Cardiac septum (tissue), 1 donor: ENCODE data around the gene RAB5IF. TPM values are rescaled to one million over a fixed set of nuclear protein-coding genes. Genes with fewer than 3 reads are reported as not detected.
"Not testable (repeated sequence)": the region's sequence is repeated elsewhere in the genome, so short reads cannot be mapped to it uniquely, and the experiment has no call there.

Experiments used
- DNase-seq: peaks from one replicate; pipeline ENCODE4 v3.0.0-alpha.2; 2020; ENCODE audit warnings: low spot score
- intact Hi-C: fragments of 100-400 bp; cut with DNase I; formaldehyde crosslinking; loops from one replicate; pipeline ENCODE4 v1.14.0; 2022
- long read RNA-seq: library from polyadenylated mRNA; unstranded; transcript quantifications from one replicate; pipeline ENCODE4 v2.0.0, GENCODE V29; 2021
- total RNA-seq: library from RNA; stranded (reverse); fragmentation: NEBNext Ultra II Directional; extraction: Animal tissue kit (Norgen Biotek cat#: 25700); gene quantifications from one replicate; pipeline ENCODE4 v1.2.1, GENCODE V29; 2021
- donor health status: DM: no; HTN: no; CAD: no.

RAB5IF gene, protein sequence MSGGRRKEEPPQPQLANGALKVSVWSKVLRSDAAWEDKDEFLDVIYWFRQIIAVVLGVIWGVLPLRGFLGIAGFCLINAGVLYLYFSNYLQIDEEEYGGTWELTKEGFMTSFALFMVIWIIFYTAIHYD
- total RNA-seq: 50.2 TPM
- long read RNA-seq, transcript RAB5IF-202 (4 exons, 1,114 nt): major isoform, 60 of 65 reads
- long read RNA-seq, partial matches to known transcripts: 0 of 65 reads
- long read RNA-seq, other reads (novel, unspliced or antisense): 1 of 65 reads

DNA sequence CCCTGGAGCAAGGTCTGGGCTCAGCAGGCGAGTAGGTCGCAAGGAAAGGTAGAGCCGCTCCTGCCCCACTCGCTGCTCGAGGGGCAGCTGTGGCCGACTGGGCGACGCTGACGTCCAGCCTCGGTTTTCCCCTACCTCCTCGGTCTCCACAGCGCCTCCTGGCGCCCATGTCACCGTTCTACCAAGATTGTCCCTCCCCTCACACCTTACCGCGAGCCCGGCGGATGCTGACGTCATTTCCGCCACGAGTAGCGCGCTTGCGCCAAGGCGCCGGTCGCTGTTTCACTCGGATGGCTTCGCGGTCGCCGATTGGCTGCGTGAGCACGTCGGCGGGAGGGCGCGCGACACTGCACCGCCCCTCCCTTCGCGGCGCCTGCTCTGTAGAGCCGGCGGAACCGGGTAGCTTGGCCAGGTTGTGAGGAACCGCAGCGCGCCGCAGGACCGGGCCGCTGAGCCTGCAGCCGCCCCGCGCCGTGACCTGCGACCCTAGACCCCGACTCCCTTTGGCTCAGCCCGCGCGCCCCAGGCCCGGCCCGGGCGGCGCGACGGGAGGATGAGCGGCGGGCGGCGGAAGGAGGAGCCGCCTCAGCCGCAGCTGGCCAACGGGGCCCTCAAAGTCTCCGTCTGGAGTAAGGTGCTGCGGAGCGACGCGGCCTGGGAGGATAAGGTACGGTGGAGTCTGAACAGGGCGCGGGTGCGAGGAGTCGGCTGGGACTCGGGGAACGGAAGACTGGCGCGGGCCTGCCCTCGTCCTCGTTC, at the start of gene RAB5IF:
TSS of gene RAB5IF (plus strand) at position 381 of the 759 bp plus-strand sequence. CDS start at position 554, 173 bp downstream.
- peak; percentile 99 for DNase-seq
- intact Hi-C loops: loop anchor here (2.0 to 10.0 kb wide), 3 partner anchors 49 to 282 kb away; a partner anchor contains a TSS

DNA sequence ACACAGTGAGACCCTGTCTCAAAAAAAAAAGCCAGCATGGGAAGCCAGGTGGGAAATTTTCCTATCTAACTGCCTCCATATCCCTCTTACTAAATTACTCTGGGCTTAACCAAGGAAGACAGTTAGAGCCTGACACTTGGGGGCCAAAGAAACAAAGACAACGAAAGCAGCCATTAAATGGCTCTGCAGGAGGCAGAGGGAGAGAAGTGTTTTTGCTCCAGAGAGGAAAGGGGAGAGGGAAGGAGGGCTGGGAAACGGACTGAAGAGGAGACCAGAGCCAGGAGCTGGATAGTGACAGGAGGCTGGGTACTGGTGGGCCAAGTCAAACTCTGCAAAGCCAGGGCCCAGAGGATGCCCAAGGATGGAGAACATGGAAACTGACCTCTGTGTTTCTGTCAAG, 42.9 kb upstream of the RAB5IF start:
- DNase-seq: no peak
- intact Hi-C loops: no loop called here

DNA sequence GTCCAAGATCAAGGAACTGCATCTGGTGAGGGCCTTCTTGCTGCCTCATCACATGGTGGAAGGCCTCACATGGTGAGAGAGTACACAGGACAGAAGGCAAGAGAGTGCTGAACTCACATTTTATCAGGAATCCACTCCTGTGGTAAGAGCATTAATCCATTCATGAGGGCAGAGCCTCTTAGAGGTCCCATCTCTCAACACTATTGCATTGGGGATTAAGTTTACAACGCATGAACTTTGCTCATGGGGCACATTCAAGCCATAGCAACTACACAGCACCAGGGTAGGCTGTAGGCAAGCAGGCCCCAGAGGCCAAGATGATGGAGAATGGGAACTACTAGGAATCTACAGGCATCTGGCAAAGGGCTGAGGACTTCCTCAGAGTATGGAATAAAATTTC, 42.2 kb upstream of the RAB5IF start:
- intact Hi-C loops: no loop called here
- no peak for DNase-seq

DNA sequence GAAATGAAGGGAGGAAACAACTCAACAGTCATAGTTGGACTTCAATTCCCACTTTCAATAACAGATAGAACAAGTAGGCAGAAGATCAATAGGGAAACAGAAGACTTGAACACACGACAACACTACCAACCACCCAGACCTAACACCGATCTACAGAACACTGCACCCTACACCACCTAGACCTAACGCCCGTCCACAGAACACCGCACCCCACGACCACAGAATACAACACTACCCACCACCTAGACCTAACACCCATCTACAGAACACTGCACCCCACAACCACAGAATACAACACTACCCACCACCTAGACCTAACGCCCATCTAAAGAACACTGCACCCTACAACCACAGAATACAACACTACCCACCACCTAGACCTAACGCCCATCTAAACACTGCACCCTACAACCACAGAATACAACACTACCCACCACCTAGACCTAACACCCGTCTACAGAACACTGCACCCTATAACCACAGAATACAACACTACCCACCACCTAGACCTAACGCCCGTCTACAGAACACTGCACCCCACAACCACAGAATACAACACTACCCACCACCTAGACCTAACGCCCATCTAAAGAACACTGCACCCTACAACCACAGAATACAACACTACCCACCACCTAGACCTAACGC, 41.4 kb upstream of the RAB5IF start:
- intact Hi-C loops, DNase-seq: not testable (repeated sequence)

DNA sequence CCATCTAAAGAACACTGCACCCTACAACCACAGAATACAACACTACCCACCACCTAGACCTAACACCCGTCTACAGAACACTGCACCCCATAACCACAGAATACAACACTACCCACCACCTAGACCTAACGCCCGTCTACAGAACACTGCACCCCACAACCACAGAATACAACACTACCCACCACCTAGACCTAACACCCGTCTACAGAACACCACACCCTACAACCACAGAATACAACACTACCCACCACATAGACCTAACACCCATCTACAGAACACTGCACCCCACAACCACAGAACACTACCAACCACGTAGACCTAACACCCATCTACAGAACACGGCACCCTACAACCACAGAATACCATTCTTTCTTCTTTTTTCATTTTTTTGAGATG, 40.9 kb upstream of the RAB5IF start:
- intact Hi-C loops, DNase-seq: not testable (repeated sequence)

DNA sequence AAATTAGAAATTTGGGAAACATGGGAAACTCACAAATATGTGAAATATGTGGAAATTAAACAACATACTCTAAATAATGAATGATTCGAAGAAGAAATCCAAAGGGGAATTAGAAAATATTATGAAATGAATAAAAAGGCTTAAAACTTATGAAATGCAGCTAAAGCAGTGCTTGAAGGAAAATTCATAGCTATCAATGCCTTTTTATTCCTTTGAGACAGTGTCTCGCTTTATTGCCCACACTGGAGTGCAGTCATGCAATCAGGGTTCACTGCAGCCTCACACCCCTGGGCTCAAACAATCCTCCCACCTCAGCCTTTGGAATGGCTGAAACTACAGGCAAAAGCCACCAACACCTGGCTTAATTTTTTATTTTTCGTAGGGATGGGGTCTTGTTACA, 40.1 kb upstream of the RAB5IF start:
- DNase-seq: no peak
- intact Hi-C loops: no loop called here

DNA sequence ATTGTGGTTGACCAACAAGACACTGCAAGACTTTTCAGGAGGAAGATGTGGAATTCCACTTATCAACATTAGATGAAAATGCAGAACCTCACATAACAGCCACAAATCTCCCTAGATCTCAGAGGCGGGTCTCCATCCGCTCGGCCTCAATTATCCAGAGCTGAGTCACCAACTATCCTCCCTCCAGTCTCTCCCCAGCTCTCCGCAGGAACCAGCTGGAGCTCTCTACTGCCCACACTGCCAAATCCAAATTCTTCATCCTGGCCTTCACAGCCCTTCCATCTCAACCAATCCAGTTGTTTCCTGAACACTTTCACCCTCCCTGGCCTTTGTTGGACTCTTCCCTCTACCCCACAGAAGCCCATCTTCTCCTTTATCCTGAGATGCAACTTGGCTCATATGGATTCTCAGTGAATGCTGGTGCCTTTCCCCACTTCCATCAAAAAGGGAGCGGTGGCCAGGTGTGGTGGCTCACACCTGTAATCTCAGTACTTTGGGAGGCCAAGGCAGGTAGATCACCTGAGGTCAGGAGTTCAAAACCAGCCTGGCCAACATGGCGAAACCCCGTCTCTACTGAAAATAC, 35.6 kb upstream of the RAB5IF start:
- DNase-seq: no peak
- intact Hi-C loops: no loop called here

DNA sequence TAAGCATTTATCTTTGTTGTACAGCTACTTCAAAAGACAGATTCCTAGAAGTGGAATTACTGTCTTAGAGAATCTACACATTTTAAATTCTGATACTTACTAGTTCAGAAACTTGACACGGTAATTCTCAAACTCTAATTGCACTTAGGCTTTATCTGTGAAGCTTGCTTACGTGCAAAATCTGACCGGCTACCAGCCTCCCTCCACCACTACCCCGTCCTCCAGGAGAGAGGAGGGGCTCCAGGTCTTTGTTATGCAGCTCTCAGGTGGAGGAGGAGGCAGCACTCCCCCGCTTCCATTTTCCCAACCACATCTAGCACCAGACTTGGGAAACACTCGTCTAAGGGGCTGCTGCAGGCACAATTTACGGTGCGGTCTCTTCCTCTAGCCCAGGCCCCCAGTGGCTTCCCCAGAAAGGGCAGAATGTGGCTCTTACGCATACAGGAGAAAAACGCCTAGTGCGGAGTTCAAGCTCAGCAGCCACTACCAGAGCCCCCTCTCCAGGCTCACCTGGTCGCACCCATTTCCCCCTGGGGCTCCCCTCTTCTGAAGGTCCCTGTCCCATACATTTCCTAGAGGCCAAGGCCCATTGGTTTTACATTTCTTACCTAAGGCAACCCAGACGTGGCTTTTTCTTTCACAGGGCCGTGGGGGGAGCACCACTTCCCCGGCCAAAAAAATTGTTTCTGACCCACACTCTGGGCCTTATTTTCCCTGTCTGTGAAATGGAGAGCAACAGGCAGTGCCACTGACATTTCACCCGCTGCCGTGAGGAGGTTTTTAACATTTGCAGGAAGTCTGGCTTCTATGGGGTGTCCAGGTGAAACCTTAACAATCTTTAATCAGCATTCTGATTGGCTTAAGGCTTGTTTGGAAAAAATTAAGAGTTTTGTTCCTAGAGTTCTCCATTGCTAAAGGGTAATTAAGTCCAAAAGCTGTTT, 33.7 kb upstream of the RAB5IF start:
- DNase-seq: no peak
- intact Hi-C loops: no loop called here

DNA sequence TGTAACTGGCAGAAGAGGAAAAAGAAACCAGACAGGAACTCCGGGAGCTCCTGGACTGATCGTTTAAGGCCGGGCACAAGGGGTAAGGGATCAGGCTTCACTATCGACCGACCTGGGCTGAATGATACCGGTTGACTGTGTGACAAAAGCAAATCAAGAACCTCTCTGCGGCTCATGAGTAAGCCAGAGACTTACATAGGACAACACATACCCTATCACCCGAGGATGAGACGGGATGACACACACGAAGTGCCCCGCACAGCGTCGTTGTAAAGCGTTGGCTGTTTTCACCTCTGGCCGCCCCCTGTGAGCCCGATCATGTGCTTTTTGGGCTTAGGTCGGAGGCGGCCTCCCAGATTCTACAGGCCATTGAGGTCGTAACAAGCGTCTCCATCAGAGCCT, 32.9 kb upstream of the RAB5IF start:
- intact Hi-C loops: no loop called here
- DNase-seq: no peak

DNA sequence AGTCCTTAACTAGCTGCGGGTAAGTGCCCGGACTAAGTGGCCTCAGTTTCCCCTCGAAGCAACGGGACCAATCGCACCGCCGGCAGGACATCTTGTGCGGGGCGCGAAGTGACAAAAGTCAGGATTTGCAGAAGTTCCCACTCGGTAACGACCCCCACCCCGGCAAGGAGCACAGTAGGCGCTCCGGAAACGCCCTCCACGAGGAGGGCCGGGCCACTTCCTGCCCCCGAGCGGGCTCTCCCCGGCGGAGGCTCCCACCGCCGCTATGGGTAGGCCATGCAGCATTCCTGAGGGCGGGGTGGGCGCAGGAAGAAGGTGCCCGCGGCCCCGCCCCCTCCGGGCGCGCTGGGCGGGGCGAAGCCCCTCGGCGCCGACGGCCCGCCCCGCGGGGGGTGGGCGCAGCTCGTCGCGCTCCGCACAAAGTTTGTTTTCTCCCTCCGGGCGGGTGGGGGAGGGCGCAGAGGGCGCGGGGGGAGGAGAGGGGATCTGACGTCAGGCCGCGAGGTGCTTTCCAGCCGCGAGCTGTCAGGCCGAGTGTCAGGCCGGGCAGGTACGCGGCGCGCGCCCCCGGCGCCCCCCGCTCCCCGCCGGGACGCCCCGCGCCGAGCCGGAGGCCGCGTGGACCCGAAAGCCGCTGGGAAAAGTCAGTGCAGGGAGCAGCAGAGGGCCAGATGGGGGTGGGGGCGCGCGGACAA, 32.3 kb upstream of the RAB5IF start, which contains the start of gene TGIF2:
TSS of gene TGIF2 (plus strand) at position 495 of the 695 bp plus-strand sequence. CDS start 5,178 bp downstream, outside the sequence.
- intact Hi-C loops: no loop called here
- peak; percentile 87 for DNase-seq

DNA sequence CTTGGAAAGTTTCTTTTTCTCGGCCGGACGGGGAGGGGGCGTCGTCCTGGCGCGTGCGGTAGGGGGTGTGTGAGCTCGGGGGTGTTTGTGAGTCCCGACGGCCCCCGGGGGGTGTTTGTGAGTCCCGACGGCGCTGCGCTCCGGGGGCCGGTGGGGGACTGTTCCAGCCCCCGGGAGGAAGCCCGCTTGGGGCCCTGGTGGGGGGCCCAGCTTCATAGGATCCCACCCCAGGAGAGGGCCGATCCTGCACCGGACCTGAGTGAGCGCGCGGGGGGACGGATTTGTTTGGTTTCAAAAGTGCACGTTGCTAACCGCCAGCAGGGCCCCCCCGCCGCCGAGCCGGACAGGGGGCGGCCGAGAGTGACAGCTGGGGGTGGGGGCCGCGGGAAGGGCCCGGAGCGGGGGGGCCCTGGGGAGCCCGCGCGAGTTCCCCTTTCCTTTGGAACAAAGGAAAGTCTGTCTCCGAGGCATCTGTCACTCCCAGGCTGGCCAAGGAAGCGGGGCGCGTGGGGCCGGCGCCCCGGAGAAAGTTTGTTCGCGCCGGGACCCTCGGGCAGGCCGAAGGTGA, 31.7 kb upstream of the RAB5IF start:
- intact Hi-C loops: no loop called here

DNA sequence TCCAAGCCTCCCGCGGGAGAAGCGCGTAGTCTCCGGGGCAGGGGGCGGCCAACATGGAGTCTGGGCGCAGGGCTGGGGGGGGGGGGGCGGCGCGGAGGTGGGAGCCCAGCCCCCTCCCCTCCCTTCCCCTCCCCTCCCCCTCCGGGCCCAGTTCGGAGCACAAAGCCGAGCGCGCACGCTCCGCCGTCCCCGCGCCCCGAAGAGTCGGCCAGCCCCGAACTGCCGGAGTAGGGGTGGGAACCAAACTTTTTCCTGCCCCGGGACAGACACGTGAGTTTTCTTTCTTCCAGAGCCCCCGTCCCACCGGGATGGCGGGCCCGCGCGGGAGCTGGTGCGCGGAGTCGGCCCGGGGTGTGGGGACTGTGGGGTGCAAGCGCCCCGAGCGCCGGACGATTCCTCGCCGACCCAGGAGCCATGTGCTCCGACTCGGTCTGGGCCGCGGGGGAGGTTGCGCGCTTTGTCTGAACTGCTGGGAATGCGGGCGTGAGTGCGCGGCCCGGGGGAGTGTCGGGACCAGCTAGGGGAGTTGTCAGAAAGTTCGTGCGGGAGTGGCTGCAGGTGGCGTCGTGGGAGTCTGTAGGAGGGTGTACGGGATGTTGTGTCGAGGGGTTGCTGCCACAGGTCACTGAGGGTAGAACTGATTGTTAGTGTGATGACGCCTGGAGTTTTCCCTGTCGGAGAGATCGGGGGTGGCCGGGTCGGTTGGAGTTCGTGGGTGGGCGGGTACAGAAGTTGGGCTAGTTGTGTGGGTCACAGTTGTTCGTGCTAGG, 31.0 kb upstream of the RAB5IF start:
- intact Hi-C loops: no loop called here
- DNase-seq: no peak

More for the DNA sequence above, 31.7 kb upstream of the RAB5IF start:
- DNase-seq: no peak

DNA sequence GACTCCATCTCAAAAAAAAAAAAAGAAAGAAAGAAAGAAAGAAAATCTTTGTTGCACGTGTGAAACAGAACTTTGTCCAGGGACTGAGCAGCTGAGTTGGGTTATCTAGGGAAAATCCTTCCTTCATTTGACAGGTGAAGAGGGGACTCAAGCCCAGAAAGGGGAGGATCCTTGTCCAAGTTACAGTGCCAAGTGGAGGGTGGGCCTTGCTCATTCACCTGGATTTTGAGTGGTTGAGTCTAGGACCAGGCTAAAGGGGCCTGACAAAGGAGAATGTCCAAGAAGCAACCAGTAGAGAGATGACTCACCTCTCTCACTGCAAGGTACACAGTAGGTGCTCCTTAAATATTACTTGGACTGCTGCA, 29.5 kb upstream of the RAB5IF start:
- DNase-seq: no peak
- intact Hi-C loops: no loop called here

DNA sequence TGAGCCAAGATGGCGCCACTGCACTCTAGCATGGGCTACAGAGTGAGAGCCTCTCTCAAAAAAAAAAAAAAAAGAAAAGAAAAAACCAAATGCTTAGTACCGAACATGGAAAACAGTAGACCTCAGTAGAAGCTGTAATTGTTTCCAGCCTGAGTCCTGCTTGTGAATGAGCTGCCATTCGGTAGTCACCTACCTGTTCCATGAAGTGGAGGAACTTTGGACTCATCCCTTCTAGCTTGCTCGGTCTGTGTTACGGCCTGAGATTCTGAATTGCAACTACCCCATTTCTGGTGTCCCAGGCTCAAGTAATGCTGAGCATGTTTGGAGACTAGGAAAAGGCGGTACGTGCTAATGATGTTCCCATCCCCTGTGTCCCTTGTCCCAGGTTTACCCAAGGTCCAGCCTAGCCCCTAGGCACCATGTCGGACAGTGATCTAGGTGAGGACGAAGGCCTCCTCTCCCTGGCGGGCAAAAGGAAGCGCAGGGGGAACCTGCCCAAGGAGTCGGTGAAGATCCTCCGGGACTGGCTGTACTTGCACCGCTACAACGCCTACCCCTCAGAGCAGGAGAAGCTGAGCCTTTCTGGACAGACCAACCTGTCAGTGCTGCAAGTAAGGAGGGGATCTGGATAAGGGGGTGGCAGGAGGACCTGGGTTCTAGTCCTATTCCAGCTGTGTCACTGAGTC, 27.1 kb upstream of the RAB5IF start:
- intact Hi-C loops: no loop called here
- DNase-seq: no peak

DNA sequence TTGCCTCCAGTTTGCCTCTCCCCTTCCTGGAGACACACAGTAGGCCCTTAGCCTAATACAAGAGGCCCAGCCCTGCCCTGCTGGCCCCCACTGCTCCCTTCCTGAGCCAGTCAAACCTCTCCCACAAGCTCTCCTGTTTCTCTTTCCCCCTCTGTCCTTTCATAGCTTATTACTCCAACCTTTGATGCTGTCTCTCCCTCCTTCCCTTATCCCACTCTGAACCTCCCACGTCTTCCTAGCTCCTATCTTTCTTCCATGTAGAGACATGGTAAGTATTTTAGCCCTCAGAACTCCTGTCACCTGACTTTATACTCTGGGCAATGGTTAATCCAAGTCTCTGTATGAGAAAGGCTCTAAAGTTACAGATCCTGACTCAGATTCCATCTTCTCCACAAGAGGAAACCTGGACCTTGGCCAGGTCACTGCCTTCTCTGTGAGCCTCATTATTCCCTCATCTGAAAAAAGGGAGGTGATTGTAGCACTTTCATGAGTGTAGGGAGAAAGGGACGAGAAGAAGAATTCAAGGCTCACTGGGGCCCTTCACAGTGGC, 25.5 kb upstream of the RAB5IF start:
- intact Hi-C loops: no loop called here
- DNase-seq: no peak

DNA sequence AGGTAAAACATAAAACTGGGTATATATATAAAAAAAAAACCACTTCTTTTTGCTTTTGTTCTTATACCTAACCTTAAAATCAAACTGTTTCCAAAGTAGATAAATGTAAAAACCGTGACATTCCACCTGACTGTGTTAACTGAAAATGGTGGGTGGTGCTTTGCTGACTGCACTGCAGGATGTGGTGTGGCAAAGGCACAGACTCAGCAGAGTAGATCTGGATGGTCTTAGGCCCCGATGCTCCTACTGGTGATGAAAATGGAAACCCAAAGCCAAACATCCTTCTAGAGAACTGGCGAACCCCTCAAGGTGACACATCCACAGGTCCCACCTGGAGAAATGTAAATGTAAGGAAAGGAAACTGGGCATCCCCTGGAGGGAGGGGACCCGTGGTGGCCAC, 23.3 kb upstream of the RAB5IF start:
- intact Hi-C loops: no loop called here
- no peak for DNase-seq

DNA sequence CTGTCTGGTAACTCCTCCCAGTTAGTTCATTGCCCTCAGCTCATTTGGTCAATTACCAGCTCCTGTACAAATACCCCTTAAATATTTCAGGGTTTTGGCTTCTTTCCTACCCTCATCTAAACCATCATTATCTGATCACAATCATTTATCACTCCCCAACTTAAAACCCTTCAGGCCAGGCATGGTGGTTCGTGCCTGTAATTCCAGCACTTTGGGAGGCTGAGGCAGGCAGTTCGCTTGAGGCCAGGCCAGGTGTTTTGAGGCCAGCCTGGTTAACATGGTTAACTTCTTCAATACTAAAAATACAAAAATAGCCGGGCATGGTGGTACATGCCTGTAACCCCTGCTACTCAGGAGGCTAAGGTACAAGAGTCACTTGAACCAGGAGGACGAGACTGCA, 22.8 kb upstream of the RAB5IF start:
- no peak for DNase-seq
- intact Hi-C loops: no loop called here
